T-helper 17 cell (primary cell): ENCODE results near the gene KLHL9. TPM values are rescaled to one million over a fixed set of nuclear protein-coding genes. Genes with fewer than 3 reads are reported as not detected.

Experiments used
- ATAC-seq: fragments of 150-1000 bp; cut with Tn5 transposase; 2 replicates; pipeline ENCODE4 v1.10.0; 2021; ENCODE audit warnings: mild to moderate bottlenecking, moderate library complexity
- DNase-seq, 3 donors: peaks; one replicate each; pipeline versions ENCODE4 v3.0.0 to v3.0.0-alpha.2; 2020 to 2021
- H3K9me3 ChIP-seq: one replicate; pipeline ENCODE4 v1.7.0; 2013; ENCODE audit warnings: low read length, mild to moderate bottlenecking; ENCODE audit not compliant: control insufficient read depth, poor library complexity, severe bottlenecking
- H3K27ac Mint-ChIP-seq: one replicate; pipeline ENCODE4 v1.8.0; 2022; ENCODE audit warnings: mild to moderate bottlenecking, moderate library complexity, mixed read lengths
- H3K27me3 Mint-ChIP-seq: one replicate; pipeline ENCODE4 v1.8.0; 2022; ENCODE audit warnings: mixed read lengths
- H3K36me3 Mint-ChIP-seq: one replicate; pipeline ENCODE4 v1.8.0; 2022; ENCODE audit warnings: low read depth, mixed read lengths
- H3K4me1 Mint-ChIP-seq: one replicate; pipeline ENCODE4 v1.8.0; 2022; ENCODE audit warnings: mild to moderate bottlenecking, mixed read lengths
- H3K4me3 Mint-ChIP-seq: one replicate; pipeline ENCODE4 v1.8.0; 2022; ENCODE audit warnings: mild to moderate bottlenecking, moderate library complexity, mixed read lengths
- total RNA-seq, 4 donors: library from RNA in 2 of 4; stranded (reverse) in 2 of 4; gene quantifications; one replicate each; pipeline ENCODE4 v1.2.3 and lab custom pipeline; 2022 to 2026

Gene KLHL9
- total RNA-seq, 2 donors from 2014 or later, result 13.7 to 16.2 TPM

DNA sequence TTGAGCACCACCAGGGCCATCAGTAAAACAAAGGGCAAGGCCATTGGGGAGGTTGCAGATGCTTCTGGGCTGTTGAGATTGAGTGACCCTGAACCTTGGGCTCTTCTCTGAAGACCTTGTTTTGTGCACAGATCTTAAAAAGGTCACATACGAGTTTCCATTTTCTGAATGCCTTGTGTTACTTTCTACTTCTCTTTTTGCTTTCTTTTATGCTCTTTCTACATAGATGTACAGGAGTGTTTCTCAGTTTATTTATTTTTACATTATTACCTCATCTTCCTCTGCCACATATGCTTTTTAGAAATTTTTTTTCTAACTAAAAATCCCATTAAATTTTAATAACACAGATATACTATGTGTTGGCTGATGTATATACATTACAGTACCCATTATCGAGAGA, 30.0 kb downstream of the KLHL9 start, which contains the start of gene IFNA5:
IFNA5 (minus strand) TSS at position 101 of the 400 bp plus-strand sequence; CDS start at position 44, 57 bp downstream.
- peaks cover 61% of the 10 kb centered on the region for H3K27me3 Mint-ChIP-seq

GRCh38 chr9:21295992-21296391, 39.2 kb downstream of the KLHL9 start:
- Mint-ChIP-seq H3K36me3 (no peaks in the 10 kb centered on the region), H3K27me3 (peaks cover 31% of the 10 kb centered on the region)

More for the DNA sequence above, 30.0 kb downstream of the KLHL9 start, which contains the start of gene IFNA5:
- H3K9me3 ChIP-seq, result no peaks in the 10 kb centered on the region
- H3K4me1 Mint-ChIP-seq, result no peaks in the 10 kb centered on the region
- DNase-seq (no peak), ATAC-seq (no peak)
- H3K27ac Mint-ChIP-seq, result no peak within 1 kb of the TSS
- peaks cover 2% of the 10 kb centered on the region for H3K36me3 Mint-ChIP-seq
- no peak within 1 kb of the TSS for H3K4me3 Mint-ChIP-seq

GRCh38 chr9:21294904-21295538, 40.2 kb downstream of the KLHL9 start:
- peak; percentile 16 for ATAC-seq
- H3K36me3 Mint-ChIP-seq, result no peaks in the 10 kb centered on the region
- no peaks in the 10 kb centered on the region for H3K9me3 ChIP-seq
- DNase-seq, result no peak
- H3K4me3 Mint-ChIP-seq, result no peak overlapping the region
- H3K4me1 Mint-ChIP-seq, result peaks cover 8% of the 10 kb centered on the region
- no peak overlapping the region for H3K27ac Mint-ChIP-seq
- peaks cover 24% of the 10 kb centered on the region for H3K27me3 Mint-ChIP-seq

More at GRCh38 chr9:21295992-21296391, 39.2 kb downstream of the KLHL9 start:
- Mint-ChIP-seq H3K27ac (no peak overlapping the region), H3K4me3 (no peak overlapping the region), H3K4me1 (peaks cover 8% of the 10 kb centered on the region)
- no peak for ATAC-seq
- no peaks in the 10 kb centered on the region for H3K9me3 ChIP-seq
- DNase-seq, result no peak

DNA sequence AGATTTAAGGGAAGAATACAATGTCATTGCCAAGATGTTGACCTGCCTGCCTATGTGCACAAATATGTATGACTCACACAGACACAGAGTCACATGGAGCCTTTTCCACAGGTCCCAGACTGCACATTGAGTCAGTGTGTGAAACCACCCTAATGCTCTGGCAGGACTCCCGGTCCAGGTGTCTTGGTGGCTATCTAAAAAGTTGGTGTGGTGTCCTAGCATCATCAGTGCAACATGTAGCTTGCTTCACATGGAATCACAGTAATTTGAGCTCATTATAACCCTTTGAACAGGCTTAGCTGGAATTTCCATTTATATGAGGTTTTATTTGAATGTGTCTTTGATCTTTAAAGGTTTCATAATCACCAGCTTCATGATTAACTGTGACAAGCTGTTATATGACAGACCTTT, 40.8 kb downstream of the KLHL9 start:
- no peak overlapping the region for H3K27ac Mint-ChIP-seq
- H3K36me3 Mint-ChIP-seq, result no peaks in the 10 kb centered on the region
- H3K9me3 ChIP-seq, result no peaks in the 10 kb centered on the region
- H3K4me1 Mint-ChIP-seq, result peaks cover 8% of the 10 kb centered on the region
- H3K27me3 Mint-ChIP-seq, result peaks cover 24% of the 10 kb centered on the region
- H3K4me3 Mint-ChIP-seq, result no peak overlapping the region
- ATAC-seq (no peak), DNase-seq (no peak)

- no peak overlapping the region for H3K27ac Mint-ChIP-seq
- H3K4me3 Mint-ChIP-seq, result no peak overlapping the region
- no peaks in the 10 kb centered on the region for H3K9me3 ChIP-seq
- no peaks in the 10 kb centered on the region for H3K36me3 Mint-ChIP-seq
- DNase-seq (no peak), ATAC-seq (no peak)
- peaks cover 34% of the 10 kb centered on the region for H3K27me3 Mint-ChIP-seq
- peaks cover 3% of the 10 kb centered on the region for H3K4me1 Mint-ChIP-seq
These were observed 45.4 kb downstream of the KLHL9 start for GRCh38 chr9:21289848-21290247.

- peaks cover 29% of the 10 kb centered on the region for H3K27me3 Mint-ChIP-seq
- no peak overlapping the region for H3K4me3 Mint-ChIP-seq
- DNase-seq, result no peak
- H3K4me1 Mint-ChIP-seq, result no peaks in the 10 kb centered on the region
- no peak overlapping the region for H3K27ac Mint-ChIP-seq
- ATAC-seq, result no peak
- H3K9me3 ChIP-seq, result no peaks in the 10 kb centered on the region
- no peaks in the 10 kb centered on the region for H3K36me3 Mint-ChIP-seq
These were observed 47.9 kb downstream of the KLHL9 start for GRCh38 chr9:21287280-21287679.

DNA sequence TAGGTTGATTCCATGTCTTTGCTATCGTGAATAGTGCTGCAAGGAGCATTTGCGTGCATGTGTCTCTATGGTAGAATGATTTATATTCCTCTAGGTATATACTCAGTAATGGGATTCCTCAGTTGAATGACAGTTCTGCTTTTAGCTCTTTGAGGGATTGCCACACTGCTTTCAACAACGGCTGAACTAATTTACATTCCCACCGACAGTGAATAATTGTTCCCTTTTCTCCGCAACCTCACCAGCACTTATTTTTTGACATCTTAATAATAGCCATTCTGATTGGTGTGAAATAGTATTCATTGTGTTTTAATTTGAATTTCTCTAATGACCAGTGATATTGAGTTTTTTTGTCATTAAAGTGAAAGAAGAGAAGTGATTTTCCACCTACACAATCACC, 48.5 kb downstream of the KLHL9 start:
- DNase-seq (no peak), ATAC-seq (no peak)
- H3K27ac Mint-ChIP-seq, result no peak overlapping the region
- no peaks in the 10 kb centered on the region for H3K9me3 ChIP-seq
- peaks cover 24% of the 10 kb centered on the region for H3K27me3 Mint-ChIP-seq
- H3K4me1 Mint-ChIP-seq, result no peaks in the 10 kb centered on the region
- H3K36me3 Mint-ChIP-seq, result no peaks in the 10 kb centered on the region
- no peak overlapping the region for H3K4me3 Mint-ChIP-seq

DNA sequence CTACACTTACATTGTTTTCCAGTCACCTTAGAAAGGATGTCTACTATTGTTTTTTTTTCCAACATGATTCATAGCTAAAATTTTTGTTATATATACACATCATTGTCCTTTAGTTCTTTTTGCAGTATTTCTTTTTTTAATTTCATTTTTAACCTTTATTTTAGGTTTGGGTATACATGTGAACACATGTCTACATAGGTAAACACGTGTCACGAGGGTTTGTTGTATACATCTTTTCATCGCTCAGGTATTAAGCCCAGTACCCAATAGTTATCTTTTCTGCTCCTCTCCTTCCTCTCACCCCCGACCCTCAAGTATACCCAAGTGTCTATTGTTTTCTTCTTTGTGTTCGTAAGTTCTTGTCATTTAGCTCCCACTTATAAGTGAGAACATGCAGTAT, 49.1 kb downstream of the KLHL9 start:
- Mint-ChIP-seq H3K4me1 (no peaks in the 10 kb centered on the region), H3K27me3 (peaks cover 30% of the 10 kb centered on the region), H3K4me3 (no peak overlapping the region), H3K27ac (no peak overlapping the region), H3K36me3 (no peaks in the 10 kb centered on the region)
- H3K9me3 ChIP-seq, result no peaks in the 10 kb centered on the region
- DNase-seq, result no peak
- no peak for ATAC-seq

GRCh38 chr9:21281275-21281674, 53.9 kb downstream of the KLHL9 start:
- Mint-ChIP-seq H3K36me3 (peaks cover 4% of the 10 kb centered on the region), H3K4me3 (no peak overlapping the region), H3K27me3 (peaks cover 30% of the 10 kb centered on the region), H3K27ac (no peak overlapping the region), H3K4me1 (no peaks in the 10 kb centered on the region)
- DNase-seq, result no peak
- ATAC-seq, result no peak
- no peaks in the 10 kb centered on the region for H3K9me3 ChIP-seq

Other genes with a start within 250 kb of the KLHL9 start
- gene IFNW1, start 193.6 kb downstream of the KLHL9 start, total RNA-seq, result not detected
- not detected for gene IFNA21, start 168.7 kb downstream of the KLHL9 start, total RNA-seq
- not detected for gene IFNA4, start 147.8 kb downstream of the KLHL9 start, total RNA-seq
- gene IFNA7, start 133.2 kb downstream of the KLHL9 start, total RNA-seq, result not detected
- not detected for gene IFNA10, start 128.3 kb downstream of the KLHL9 start, total RNA-seq
- gene IFNA16, start 118.1 kb downstream of the KLHL9 start, total RNA-seq, result not detected
- not detected for gene IFNA17, start 107.2 kb downstream of the KLHL9 start, total RNA-seq
- not detected for gene IFNA14, start 95.4 kb downstream of the KLHL9 start, total RNA-seq
- gene IFNA5, start 30.1 kb downstream of the KLHL9 start, total RNA-seq, result not detected
- gene IFNA6, start 15.5 kb upstream of the KLHL9 start, total RNA-seq, result not detected
- gene IFNA13, start 32.7 kb upstream of the KLHL9 start, total RNA-seq, result not detected
- gene IFNA2, start 50.0 kb upstream of the KLHL9 start, total RNA-seq, result not detected
- gene IFNA8, start 73.7 kb upstream of the KLHL9 start, total RNA-seq, result not detected
- not detected for gene IFNA1, start 105.0 kb upstream of the KLHL9 start, total RNA-seq
- not detected for gene IFNE, start 146.9 kb upstream of the KLHL9 start, total RNA-seq